Measurements from ENCODE around the gene LRRTM4. TPM values are rescaled to one million over a fixed set of nuclear protein-coding genes. Genes with fewer than 3 reads are reported as not detected.

The LRRTM4 gene
- total RNA-seq, 2 experiments from 2014 or later: not detected

DNA sequence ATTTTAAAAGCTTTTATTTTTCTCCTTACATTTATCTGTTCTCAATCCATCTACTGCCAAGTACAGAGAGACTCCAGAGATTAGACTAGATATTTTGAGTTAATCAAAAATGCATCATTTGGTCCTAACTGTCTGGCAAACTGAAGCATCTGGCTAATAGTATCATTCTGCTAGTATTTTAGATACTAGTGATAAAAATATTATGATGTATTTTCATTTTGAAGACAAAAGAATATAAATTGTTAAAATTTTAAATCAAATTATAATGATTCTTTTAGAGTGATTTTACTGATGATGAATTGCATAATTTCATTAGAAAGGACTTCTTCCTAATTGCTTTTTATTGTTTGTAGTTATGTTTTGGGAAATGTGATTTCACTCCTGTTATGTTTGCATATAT lies 584.0 kb downstream of the LRRTM4 start:
- Mint-ChIP-seq H3K27ac (no peak overlapping the region), H3K4me1 (no peaks in the 10 kb centered on the region), H3K9me3 (ENCODE audit: low read depth) (peaks cover 4% of the 10 kb centered on the region), H3K27me3 (no peaks in the 10 kb centered on the region), H3K4me3 (no peak overlapping the region), H3K36me3 (no peaks in the 10 kb centered on the region)
- ATAC-seq (no peak), DNase-seq (no peak)
- CTCF ChIA-PET: no interaction called here

DNA sequence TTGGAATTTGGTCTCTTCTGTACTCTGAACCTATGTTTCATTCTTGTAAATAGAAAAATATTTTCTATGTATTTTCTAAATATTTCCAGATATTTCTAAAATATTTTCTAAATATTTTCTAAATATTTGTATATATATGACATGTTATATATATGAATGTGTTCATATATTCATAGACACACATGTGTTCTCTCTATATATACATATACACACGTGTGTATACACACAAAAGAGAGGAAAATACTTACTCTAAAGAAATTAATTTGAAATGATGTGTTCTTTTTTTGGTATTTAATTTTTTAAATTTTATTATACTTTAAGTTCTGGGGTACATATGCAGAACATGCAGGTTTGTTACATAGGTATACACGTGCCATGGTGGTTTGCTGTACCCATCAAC lies 589.6 kb downstream of the LRRTM4 start:
- no peaks in the 10 kb centered on the region for H3K36me3 Mint-ChIP-seq

DNA sequence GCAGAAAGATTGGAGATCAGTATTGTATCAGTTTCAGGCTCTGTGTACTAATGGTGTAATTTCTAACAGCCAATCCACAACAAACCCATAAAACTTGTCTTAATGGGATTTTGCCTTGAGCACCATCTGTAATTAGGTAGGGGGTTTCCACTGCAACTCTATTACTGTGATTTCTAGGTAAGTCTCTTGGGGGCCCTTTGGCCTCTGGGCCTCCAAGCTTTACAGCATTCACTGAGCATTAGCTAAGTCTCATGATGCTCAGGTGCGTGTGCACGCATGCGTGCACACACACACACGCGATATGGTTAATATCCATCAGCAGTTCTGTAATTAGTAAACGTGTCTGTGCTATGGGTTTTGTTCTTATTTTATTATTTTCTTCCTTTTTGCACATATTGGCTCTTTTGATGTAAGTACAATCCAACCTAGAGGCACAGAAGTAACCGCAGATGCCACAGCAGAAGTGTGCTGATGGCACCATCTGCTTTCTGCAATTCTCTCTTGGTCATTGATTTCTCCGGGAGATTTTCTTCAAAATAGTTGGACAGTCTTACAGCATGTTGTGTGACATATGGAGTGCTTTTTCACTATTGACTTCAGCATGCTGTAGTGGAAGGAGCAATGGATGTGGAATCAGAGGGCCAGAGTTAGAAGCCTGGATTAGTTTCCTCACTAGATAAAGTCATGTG lies 592.0 kb downstream of the LRRTM4 start:
- Mint-ChIP-seq H3K4me1 (no peaks in the 10 kb centered on the region), H3K9me3 (ENCODE audit: low read depth) (peaks cover 3% of the 10 kb centered on the region), H3K27me3 (no peaks in the 10 kb centered on the region), H3K4me3 (no peak overlapping the region), H3K27ac (no peak overlapping the region), H3K36me3 (no peaks in the 10 kb centered on the region)
- CTCF ChIA-PET: no interaction called here
- DNase-seq (no peak), ATAC-seq (no peak)

More for the DNA sequence above, 589.6 kb downstream of the LRRTM4 start:
- no peak for DNase-seq
- Mint-ChIP-seq H3K9me3 (ENCODE audit: low read depth) (peaks cover 3% of the 10 kb centered on the region), H3K4me1 (no peaks in the 10 kb centered on the region), H3K27me3 (no peaks in the 10 kb centered on the region), H3K4me3 (no peak overlapping the region), H3K27ac (no peak overlapping the region)
- no peak for ATAC-seq
- CTCF ChIA-PET: no interaction called here

DNA sequence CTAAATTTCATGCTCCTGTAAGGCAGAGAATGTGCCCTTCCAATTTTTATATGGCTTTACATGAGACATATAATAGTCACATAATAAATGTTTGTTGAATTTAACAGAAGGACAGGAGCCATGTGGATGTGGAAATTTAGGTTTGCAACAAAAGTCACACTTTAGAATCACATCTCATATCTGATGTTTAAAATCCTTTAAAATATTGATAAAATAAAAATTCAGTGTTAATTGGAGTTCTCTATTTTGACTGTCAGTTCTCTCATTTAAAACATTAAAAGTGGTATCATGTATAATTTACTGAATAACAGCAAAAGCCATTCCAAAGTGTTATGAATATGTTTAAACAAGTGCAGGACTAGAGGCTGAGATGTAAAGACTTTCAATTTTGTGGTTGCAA lies 594.1 kb downstream of the LRRTM4 start:
- Mint-ChIP-seq H3K27ac (no peak overlapping the region), H3K4me3 (no peak overlapping the region), H3K9me3 (ENCODE audit: low read depth) (peaks cover 3% of the 10 kb centered on the region), H3K27me3 (no peaks in the 10 kb centered on the region), H3K36me3 (no peaks in the 10 kb centered on the region), H3K4me1 (no peaks in the 10 kb centered on the region)
- DNase-seq (no peak), ATAC-seq (no peak)
- CTCF ChIA-PET: no interaction called here

DNA sequence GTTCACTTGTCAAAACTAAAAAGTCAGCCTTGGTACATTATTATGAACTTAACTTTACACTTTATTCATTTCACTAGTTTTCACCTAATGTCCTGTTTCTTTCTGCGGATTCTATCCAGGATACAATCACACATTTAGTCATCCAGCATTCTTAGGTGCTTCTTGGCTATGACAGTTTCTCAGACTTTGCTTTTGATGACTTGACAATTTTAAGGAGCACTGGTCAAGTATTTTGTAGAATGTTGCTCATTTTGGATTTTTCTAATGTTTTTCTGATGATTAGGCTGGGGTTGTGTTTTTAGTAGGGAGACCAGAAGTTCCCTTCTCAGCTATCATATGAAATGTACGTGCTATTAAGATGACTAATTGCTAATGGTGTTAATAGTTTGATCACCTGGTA lies 601.2 kb downstream of the LRRTM4 start:
- no peak overlapping the region for H3K4me3 Mint-ChIP-seq
- no peaks in the 10 kb centered on the region for H3K36me3 Mint-ChIP-seq
- peaks cover 8% of the 10 kb centered on the region for H3K9me3 Mint-ChIP-seq (ENCODE audit: low read depth)
- DNase-seq: no peak
- H3K27me3 Mint-ChIP-seq: no peaks in the 10 kb centered on the region
- no peak overlapping the region for H3K27ac Mint-ChIP-seq
- no peaks in the 10 kb centered on the region for H3K4me1 Mint-ChIP-seq
- no peak for ATAC-seq
- CTCF ChIA-PET: no interaction called here

DNA sequence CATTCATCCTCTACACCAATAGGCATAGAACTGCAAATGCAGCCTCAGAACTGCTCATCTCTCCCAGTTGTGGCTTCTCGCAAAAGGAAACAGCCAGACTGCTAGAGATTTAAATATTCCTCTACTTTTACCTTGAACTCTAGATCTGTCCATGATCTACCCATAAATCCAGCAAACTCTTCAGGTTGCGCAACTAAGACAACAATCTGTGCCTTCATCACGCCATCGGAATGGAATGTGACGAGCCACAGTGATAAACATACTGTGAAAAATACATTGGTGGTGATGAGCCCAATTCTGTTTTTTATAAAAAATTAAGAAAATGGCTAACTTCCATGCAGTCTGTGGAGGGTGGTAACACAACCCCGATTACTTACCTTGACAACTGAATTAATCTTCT lies 626.7 kb downstream of the LRRTM4 start:
- Mint-ChIP-seq H3K36me3 (no peaks in the 10 kb centered on the region), H3K4me1 (no peaks in the 10 kb centered on the region), H3K4me3 (no peak overlapping the region), H3K27me3 (no peaks in the 10 kb centered on the region), H3K27ac (no peak overlapping the region), H3K9me3 (ENCODE audit: low read depth) (peaks cover 2% of the 10 kb centered on the region)
- ATAC-seq (no peak), DNase-seq (no peak)
- CTCF ChIA-PET: no interaction called here

DNA sequence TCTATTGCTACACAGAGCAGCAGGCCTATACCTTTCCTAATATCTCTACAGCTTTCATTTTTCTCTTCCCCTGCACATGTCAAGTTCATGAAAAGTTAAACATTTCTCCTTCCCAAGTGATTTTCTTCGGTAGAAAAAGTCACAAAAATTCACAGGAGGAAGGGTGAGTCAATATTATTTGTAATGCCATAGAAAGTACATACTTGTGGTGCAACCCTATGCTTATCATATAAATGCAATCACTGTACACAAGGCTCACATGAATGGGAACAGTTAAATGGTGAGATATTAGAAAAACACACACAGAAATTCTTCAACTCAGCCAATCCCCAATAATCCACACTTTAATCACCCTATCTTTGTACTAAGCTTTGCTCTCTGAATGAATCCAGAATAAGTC lies 651.6 kb downstream of the LRRTM4 start:
- H3K4me3 Mint-ChIP-seq: no peak overlapping the region
- H3K27ac Mint-ChIP-seq: no peak overlapping the region
- DNase-seq (no peak), ATAC-seq (no peak)
- no peaks in the 10 kb centered on the region for H3K9me3 Mint-ChIP-seq (ENCODE audit: low read depth)
- H3K36me3 Mint-ChIP-seq: no peaks in the 10 kb centered on the region
- H3K4me1 Mint-ChIP-seq: no peaks in the 10 kb centered on the region
- no peaks in the 10 kb centered on the region for H3K27me3 Mint-ChIP-seq
- CTCF ChIA-PET: no interaction called here

DNA sequence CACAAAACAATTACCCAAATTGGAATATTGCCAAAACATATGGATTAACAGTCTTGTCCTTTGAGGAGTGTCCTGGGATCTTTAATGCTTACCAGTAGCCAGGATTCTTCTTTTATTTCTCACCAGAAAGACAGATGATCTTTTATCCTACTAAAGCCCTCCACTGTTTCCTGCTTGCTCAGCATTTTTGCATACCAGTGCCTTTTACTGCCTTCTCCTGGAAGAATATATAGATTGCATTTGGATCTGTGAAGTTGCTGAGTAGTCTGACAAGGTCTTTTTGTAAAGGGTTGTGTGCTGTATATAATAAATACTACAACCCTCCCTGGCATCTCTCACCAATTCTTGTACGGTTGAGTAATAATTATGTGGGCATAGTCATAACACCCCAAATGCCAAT lies 652.2 kb downstream of the LRRTM4 start:
- H3K4me3 Mint-ChIP-seq: no peak overlapping the region
- H3K27me3 Mint-ChIP-seq: no peaks in the 10 kb centered on the region
- H3K27ac Mint-ChIP-seq: no peak overlapping the region
- no peaks in the 10 kb centered on the region for H3K4me1 Mint-ChIP-seq
- DNase-seq: no peak
- ATAC-seq: no peak
- peaks cover 2% of the 10 kb centered on the region for H3K9me3 Mint-ChIP-seq (ENCODE audit: low read depth)
- no peaks in the 10 kb centered on the region for H3K36me3 Mint-ChIP-seq
- CTCF ChIA-PET: no interaction called here

DNA sequence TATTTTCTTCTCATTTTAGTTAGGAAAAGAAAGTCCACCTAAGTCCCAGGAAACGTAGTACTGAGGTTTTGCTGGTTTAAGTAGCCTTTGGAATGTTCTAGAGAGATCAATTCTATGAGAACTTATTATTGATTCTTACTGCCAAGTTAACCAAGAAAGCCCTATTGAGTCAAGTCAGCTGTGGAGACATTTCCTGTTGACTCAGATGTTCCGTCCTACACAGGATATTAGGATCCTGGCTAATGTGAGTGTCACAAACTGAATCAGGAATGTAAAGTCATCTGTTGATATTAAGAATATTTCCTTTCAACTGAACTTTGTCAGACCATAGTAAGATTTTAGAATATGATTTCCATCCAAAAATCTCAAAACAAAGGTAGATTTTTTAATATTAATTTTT lies 654.3 kb downstream of the LRRTM4 start:
- no peak overlapping the region for H3K4me3 Mint-ChIP-seq
- CTCF ChIA-PET: no interaction called here
- H3K27me3 Mint-ChIP-seq: no peaks in the 10 kb centered on the region
- H3K9me3 Mint-ChIP-seq (ENCODE audit: low read depth): peaks cover 4% of the 10 kb centered on the region
- ATAC-seq: no peak
- no peaks in the 10 kb centered on the region for H3K36me3 Mint-ChIP-seq
- H3K4me1 Mint-ChIP-seq: no peaks in the 10 kb centered on the region
- DNase-seq: no peak
- no peak overlapping the region for H3K27ac Mint-ChIP-seq

DNA sequence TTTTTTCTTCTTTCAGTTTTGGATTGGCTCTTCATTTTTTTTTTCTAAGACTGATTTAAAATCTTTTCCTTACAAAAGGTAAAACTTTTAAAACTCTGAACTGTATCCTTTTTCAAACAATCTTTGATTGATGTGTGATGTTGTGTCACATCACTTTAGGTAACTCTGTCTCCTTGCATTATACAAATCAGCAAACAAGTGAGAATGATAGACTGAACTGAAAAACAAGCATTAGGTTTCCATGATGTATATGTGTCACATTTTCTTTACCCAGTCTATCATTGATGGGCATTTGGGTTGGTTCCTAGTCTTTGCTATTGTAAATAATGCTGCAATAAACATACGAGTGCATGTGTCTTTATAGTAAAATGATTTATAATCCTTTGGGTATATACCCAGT lies 655.7 kb downstream of the LRRTM4 start:
- no peak overlapping the region for H3K27ac Mint-ChIP-seq
- H3K9me3 Mint-ChIP-seq (ENCODE audit: low read depth): peaks cover 6% of the 10 kb centered on the region
- no peak overlapping the region for H3K4me3 Mint-ChIP-seq
- H3K36me3 Mint-ChIP-seq: no peaks in the 10 kb centered on the region
- no peaks in the 10 kb centered on the region for H3K4me1 Mint-ChIP-seq
- H3K27me3 Mint-ChIP-seq: no peaks in the 10 kb centered on the region
- DNase-seq (no peak), ATAC-seq (no peak)
- CTCF ChIA-PET: no interaction called here

DNA sequence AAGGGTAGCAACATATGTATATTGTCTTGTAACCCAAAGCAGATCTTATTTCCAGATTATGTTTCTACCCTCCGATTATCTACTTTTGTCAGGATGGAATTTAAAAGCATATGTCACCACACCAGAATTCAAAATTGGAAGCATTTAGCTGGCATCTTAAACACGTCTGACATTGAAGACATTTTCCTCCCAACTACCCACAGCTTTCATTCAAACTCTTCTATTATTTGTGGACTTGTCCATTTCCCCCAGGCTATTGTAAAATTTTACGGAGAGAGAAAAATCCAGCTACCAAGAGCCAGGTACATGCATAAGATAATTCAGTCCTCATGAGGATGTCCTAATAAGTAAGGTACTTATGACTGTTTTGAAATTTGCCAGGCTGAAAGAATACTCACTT lies 659.3 kb downstream of the LRRTM4 start:
- H3K4me1 Mint-ChIP-seq: no peaks in the 10 kb centered on the region
- H3K27me3 Mint-ChIP-seq: no peaks in the 10 kb centered on the region
- no peak for DNase-seq
- no peak overlapping the region for H3K4me3 Mint-ChIP-seq
- peaks cover 6% of the 10 kb centered on the region for H3K9me3 Mint-ChIP-seq (ENCODE audit: low read depth)
- no peak for ATAC-seq
- no peak overlapping the region for H3K27ac Mint-ChIP-seq
- H3K36me3 Mint-ChIP-seq: no peaks in the 10 kb centered on the region
- CTCF ChIA-PET: no interaction called here

DNA sequence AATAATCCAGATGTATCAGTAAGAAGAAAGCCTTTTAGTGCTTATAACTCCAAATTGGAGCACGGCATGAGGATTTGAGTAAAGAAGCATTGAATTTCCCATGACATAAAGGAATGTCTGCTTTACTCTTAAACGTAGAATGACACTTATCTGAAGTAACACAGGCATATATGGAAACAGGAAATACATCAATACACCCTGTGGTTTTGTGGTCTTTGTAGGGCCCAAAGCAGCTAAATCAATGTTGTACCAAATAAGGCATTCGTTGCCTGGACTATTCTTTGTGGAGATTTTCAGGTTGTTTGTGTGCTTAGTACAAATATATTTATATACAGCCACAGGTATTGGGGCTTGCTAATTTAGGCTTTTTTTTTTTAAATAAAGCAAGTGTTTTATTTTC lies 660.5 kb downstream of the LRRTM4 start:
- Mint-ChIP-seq H3K4me3 (no peak overlapping the region), H3K4me1 (no peaks in the 10 kb centered on the region), H3K27me3 (no peaks in the 10 kb centered on the region), H3K36me3 (no peaks in the 10 kb centered on the region), H3K27ac (no peak overlapping the region), H3K9me3 (ENCODE audit: low read depth) (peaks cover 6% of the 10 kb centered on the region)
- DNase-seq (no peak), ATAC-seq (no peak)
- CTCF ChIA-PET: no interaction called here

DNA sequence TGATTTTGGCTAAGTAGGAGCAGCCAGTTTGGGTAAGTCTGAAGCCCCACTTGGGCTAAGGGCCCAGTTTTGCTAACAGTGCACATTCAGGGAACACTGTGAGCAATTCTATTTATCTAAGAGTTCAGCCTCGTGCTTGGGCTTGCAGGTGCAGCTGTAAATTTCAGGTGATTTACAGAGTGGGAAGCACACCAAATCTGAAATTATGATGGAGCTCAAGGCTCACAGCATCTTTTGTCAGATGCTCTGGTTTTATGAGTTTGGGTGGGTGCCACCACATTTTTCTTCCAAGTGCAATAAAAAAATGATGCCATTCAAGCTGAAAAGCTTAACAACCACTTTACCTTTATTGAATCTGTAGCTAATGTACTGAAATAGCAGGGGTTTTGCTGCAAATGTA lies 671.2 kb downstream of the LRRTM4 start:
- Mint-ChIP-seq H3K4me3 (no peak overlapping the region), H3K9me3 (ENCODE audit: low read depth) (peaks cover 9% of the 10 kb centered on the region), H3K4me1 (no peaks in the 10 kb centered on the region), H3K27ac (no peak overlapping the region), H3K27me3 (no peaks in the 10 kb centered on the region), H3K36me3 (no peaks in the 10 kb centered on the region)
- DNase-seq (no peak), ATAC-seq (no peak)
- CTCF ChIA-PET: no interaction called here

DNA sequence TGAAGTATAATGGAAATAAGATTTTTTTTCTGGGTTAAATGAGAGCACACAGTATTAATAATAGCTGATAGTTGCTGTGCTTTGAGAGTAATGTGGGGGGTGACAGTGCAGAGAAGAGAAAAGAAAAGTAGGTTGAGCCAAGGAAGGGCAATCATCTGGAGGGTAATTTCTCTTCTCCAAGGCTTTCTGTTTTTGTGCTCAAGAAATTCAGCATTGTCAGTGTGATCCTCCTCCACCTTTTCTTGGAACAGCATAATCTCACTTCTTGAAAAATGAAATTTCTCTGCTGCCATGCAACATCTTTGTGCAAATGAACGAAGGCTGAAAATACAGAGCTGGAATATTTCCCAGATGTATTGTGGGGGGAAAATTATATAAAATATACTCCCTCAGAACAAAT lies 673.1 kb downstream of the LRRTM4 start:
- H3K4me1 Mint-ChIP-seq: no peaks in the 10 kb centered on the region
- no peak overlapping the region for H3K27ac Mint-ChIP-seq
- H3K36me3 Mint-ChIP-seq: no peaks in the 10 kb centered on the region
- no peaks in the 10 kb centered on the region for H3K27me3 Mint-ChIP-seq
- CTCF ChIA-PET: no interaction called here
- peaks cover 9% of the 10 kb centered on the region for H3K9me3 Mint-ChIP-seq (ENCODE audit: low read depth)
- ATAC-seq (no peak), DNase-seq (no peak)
- no peak overlapping the region for H3K4me3 Mint-ChIP-seq

DNA sequence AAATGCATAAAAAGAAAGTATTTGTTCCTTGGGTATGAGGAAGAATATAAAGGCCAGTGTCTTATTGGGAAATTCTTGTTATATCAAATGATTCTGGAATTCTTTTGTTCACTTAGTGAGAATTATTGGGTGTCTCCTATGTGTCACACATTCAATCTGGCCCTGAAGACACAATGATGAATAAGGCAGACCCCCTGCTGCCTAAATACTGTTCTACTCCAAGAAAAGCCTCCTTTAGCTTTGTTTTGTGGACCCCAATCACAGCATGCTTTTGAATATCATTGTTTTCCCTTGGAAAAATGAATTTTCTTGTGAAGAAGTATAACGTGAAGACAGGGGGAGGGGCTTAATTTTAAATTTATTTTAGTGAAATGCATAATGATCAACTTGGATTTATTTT lies 682.4 kb downstream of the LRRTM4 start:
- Mint-ChIP-seq H3K27me3 (no peaks in the 10 kb centered on the region), H3K36me3 (no peaks in the 10 kb centered on the region), H3K27ac (no peak overlapping the region), H3K9me3 (ENCODE audit: low read depth) (peaks cover 6% of the 10 kb centered on the region), H3K4me3 (no peak overlapping the region), H3K4me1 (no peaks in the 10 kb centered on the region)
- CTCF ChIA-PET: no interaction called here
- DNase-seq (no peak), ATAC-seq (no peak)
